ENCODE measurements around the gene PPY.

- TF ChIP-seq CTCF (IDR thresholded peaks at IDR 0.05): no peak
- TF ChIP-seq POLR2A (IDR thresholded peaks at IDR 0.05): no peak
Observed at GRCh38 chr17:43939886-43940285, 2.4 kb downstream of the PPY start.
